Embryonic facial prominence (tissue), 1 donor: ENCODE measurements around the gene KLRK1.
A peak's percentile ranks its signal among the peaks of the same experiment; 100 is the strongest.
"Not testable (repeated sequence)": the region's sequence is repeated elsewhere in the genome, so short reads cannot be mapped to it uniquely, and the experiment has no call there.

Experiments used
- DNase-seq: peaks from one replicate; pipeline ENCODE4 v3.0.0-alpha.2; 2016; ENCODE audit errors: extremely low spot score

Gene KLRK1

GRCh38 chr12:10362828-10363657 lies 26.8 kb downstream of the KLRK1 start:
- DNase-seq = no peak

- no peak for DNase-seq
These were observed 27.5 kb downstream of the KLRK1 start for GRCh38 chr12:10362325-10362724.

- peak; percentile 7 for DNase-seq
These were observed 28.2 kb downstream of the KLRK1 start for GRCh38 chr12:10361622-10362021.

GRCh38 chr12:10361084-10361483 lies 28.8 kb downstream of the KLRK1 start:
- no peak for DNase-seq

- no peak for DNase-seq
These were observed 30.9 kb downstream of the KLRK1 start for GRCh38 chr12:10358969-10359368.

GRCh38 chr12:10358131-10358530 lies 31.7 kb downstream of the KLRK1 start:
- DNase-seq = no peak

GRCh38 chr12:10354502-10354901 lies 35.3 kb downstream of the KLRK1 start:
- DNase-seq = no peak

GRCh38 chr12:10354071-10354470 lies 35.8 kb downstream of the KLRK1 start:
- no peak for DNase-seq

- DNase-seq = not testable (repeated sequence)
These were observed 38.4 kb downstream of the KLRK1 start for GRCh38 chr12:10351457-10351856.

GRCh38 chr12:10341892-10342509 lies 47.8 kb downstream of the KLRK1 start:
- no peak for DNase-seq

- not testable (repeated sequence) for DNase-seq
These were observed 48.9 kb downstream of the KLRK1 start for GRCh38 chr12:10340946-10341345.

- no peak for DNase-seq
These were observed 50.6 kb downstream of the KLRK1 start for GRCh38 chr12:10339053-10339840.

GRCh38 chr12:10338470-10338869 lies 51.4 kb downstream of the KLRK1 start:
- DNase-seq = not testable (repeated sequence)

- DNase-seq = not testable (repeated sequence)
These were observed 53.6 kb downstream of the KLRK1 start for GRCh38 chr12:10336196-10336595.

- DNase-seq = peak; percentile 39
These were observed 58.1 kb downstream of the KLRK1 start for GRCh38 chr12:10331642-10332239.

GRCh38 chr12:10328691-10329090 lies 61.1 kb downstream of the KLRK1 start:
- DNase-seq = not testable (repeated sequence)
